Endodermal cell (in vitro differentiated cells): ENCODE measurements around the gene AMH. TPM values are rescaled to one million over a fixed set of nuclear protein-coding genes. Genes with fewer than 3 reads are reported as not detected.

Experiments
- DNase-seq: peaks from one replicate; pipeline ENCODE4 v3.0.0-alpha.2; 2017
- H3K27ac ChIP-seq: 2 replicates; pipeline ENCODE4 v1.5.1; 2013; ENCODE audit warnings: mild to moderate bottlenecking, low read depth, low read length, moderate library complexity
- H3K27me3 ChIP-seq: 2 replicates; pipeline ENCODE4 v1.6.1; 2013; ENCODE audit warnings: mild to moderate bottlenecking, low read length, moderate library complexity; ENCODE audit not compliant: insufficient read depth, control insufficient read depth, poor library complexity, severe bottlenecking
- H3K36me3 ChIP-seq: 2 replicates; pipeline ENCODE4 v1.7.0; 2013; ENCODE audit warnings: mild to moderate bottlenecking, low read length, moderate library complexity; ENCODE audit not compliant: control insufficient read depth, insufficient read depth
- H3K4me1 ChIP-seq: one replicate; pipeline ENCODE4 v1.7.0; 2013; ENCODE audit warnings: low read length; ENCODE audit not compliant: control insufficient read depth, insufficient read depth
- H3K4me3 ChIP-seq: 2 replicates; pipeline ENCODE4 v1.5.1; 2013; ENCODE audit warnings: mild to moderate bottlenecking, low read length, moderate library complexity
- H3K9ac ChIP-seq: 2 replicates; pipeline ENCODE4 v1.6.1; 2013; ENCODE audit warnings: mild to moderate bottlenecking, low read length, moderate library complexity; ENCODE audit not compliant: poor library complexity, severe bottlenecking; ENCODE audit errors: extremely low read depth
- H3K9me3 ChIP-seq: 2 replicates; pipeline ENCODE4 v1.6.1; 2013; ENCODE audit warnings: mild to moderate bottlenecking, low read length, moderate library complexity; ENCODE audit not compliant: control insufficient read depth
- H3K27ac Mint-ChIP-seq: 2 replicates; pipeline ENCODE4 v1.8.0; 2020; ENCODE audit warnings: mixed read lengths
- H3K27me3 Mint-ChIP-seq: 2 replicates; pipeline ENCODE4 v1.8.0; 2021; ENCODE audit warnings: mild to moderate bottlenecking, mixed read lengths; ENCODE audit not compliant: insufficient read depth
- H3K36me3 Mint-ChIP-seq: 2 replicates; pipeline ENCODE4 v1.8.0; 2020; ENCODE audit warnings: low read depth, mixed read lengths
- H3K4me1 Mint-ChIP-seq: 2 replicates; pipeline ENCODE4 v1.8.0; 2020; ENCODE audit warnings: mixed read lengths
- H3K4me3 Mint-ChIP-seq: 2 replicates; pipeline ENCODE4 v1.8.0; 2020; ENCODE audit warnings: mild to moderate bottlenecking, moderate library complexity, mixed read lengths
- H3K9me3 Mint-ChIP-seq: 2 replicates; pipeline ENCODE4 v1.8.0; 2020; ENCODE audit warnings: mild to moderate bottlenecking, mixed read lengths
- CTCF ChIP-seq: fragments of 200-600 bp; sonication (generic); conservative IDR thresholded peaks from 2 replicates; pipeline ENCODE4 v1.5.0; 2021; ENCODE audit warnings: antibody characterized with exemption, mild to moderate bottlenecking
- WGBS, 2 experiments: methylation state at CpG; one replicate each; pipeline versions ENCODE4 v1.1.5 to v1.1.7; 2013; ENCODE audit warnings: missing lambda C conversion rate in 2 of 2, mixed read lengths in 1 of 2; ENCODE audit not compliant: insufficient coverage in 1 of 2, insufficient read length in 1 of 2; 5-methylcytosine and 5-hydroxymethylcytosine counted together
- total RNA-seq, 2 donors: library from RNA; stranded (reverse); fragmentation: NEBNext Ultra II Directional in 1 of 2; extraction: Animal tissue kit (Norgen Biotek cat#: 25700) in 1 of 2; gene quantifications; 2 replicates in 1 of 2; 3 replicates in 1 of 2; pipeline ENCODE4 v1.2.1, GENCODE V29; 2021

Gene AMH
- total RNA-seq, 2 donors from 2014 or later: 20.5 to 35.1 TPM

- 90 to 100% methylated on average over 5 to 12 of the region's 12 CpGs for WGBS, 2 experiments
- H3K27ac ChIP-seq: no peak overlapping the region
- no peak overlapping the region for H3K4me3 Mint-ChIP-seq
Measured at GRCh38 chr19:2230807-2231533, 18.2 kb upstream of the AMH start.

GRCh38 chr19:2231621-2232221 lies 17.4 kb upstream of the AMH start:
- no peaks in the 10 kb centered on the region for H3K27me3 ChIP-seq
- 92 to 95% methylated on average over 13 to 21 of the region's 21 CpGs for WGBS, 2 experiments
- H3K9me3 Mint-ChIP-seq: no peaks in the 10 kb centered on the region
- H3K27me3 Mint-ChIP-seq: no peaks in the 10 kb centered on the region
- no peaks in the 10 kb centered on the region for H3K4me1 ChIP-seq
- H3K36me3 ChIP-seq: peaks cover 33% of the 10 kb centered on the region
- H3K36me3 Mint-ChIP-seq: peaks cover 28% of the 10 kb centered on the region
- DNase-seq: peak; percentile 68
- no peak overlapping the region for H3K4me3 Mint-ChIP-seq
- H3K9me3 ChIP-seq: no peaks in the 10 kb centered on the region
- peak; percentile 54 for TF ChIP-seq CTCF
- peak overlapping the region; percentile 57 for H3K27ac ChIP-seq
- peak overlapping the region; percentile 82 for H3K27ac Mint-ChIP-seq
- H3K4me3 ChIP-seq: no peak overlapping the region
- H3K4me1 Mint-ChIP-seq: peaks cover 5% of the 10 kb centered on the region
- no peak overlapping the region for H3K9ac ChIP-seq

More at GRCh38 chr19:2230807-2231533, 18.2 kb upstream of the AMH start:
- Mint-ChIP-seq H3K9me3 (no peaks in the 10 kb centered on the region), H3K27me3 (no peaks in the 10 kb centered on the region), H3K36me3 (peaks cover 30% of the 10 kb centered on the region), H3K4me1 (peaks cover 5% of the 10 kb centered on the region), H3K27ac (peak overlapping the region; percentile 82)
- Histone ChIP-seq H3K4me1 (no peaks in the 10 kb centered on the region), H3K27me3 (no peaks in the 10 kb centered on the region), H3K4me3 (no peak overlapping the region), H3K36me3 (peaks cover 33% of the 10 kb centered on the region), H3K9ac (no peak overlapping the region), H3K9me3 (no peaks in the 10 kb centered on the region)
- TF ChIP-seq CTCF: no peak
- DNase-seq: no peak

- Mint-ChIP-seq H3K4me3 (no peak overlapping the region), H3K36me3 (peaks cover 31% of the 10 kb centered on the region), H3K4me1 (peaks cover 5% of the 10 kb centered on the region), H3K27me3 (no peaks in the 10 kb centered on the region), H3K27ac (peak overlapping the region; percentile 52), H3K9me3 (no peaks in the 10 kb centered on the region)
- peaks cover 33% of the 10 kb centered on the region for H3K36me3 ChIP-seq
- no peaks in the 10 kb centered on the region for H3K9me3 ChIP-seq
- H3K9ac ChIP-seq: no peak overlapping the region
- DNase-seq: no peak
- no peak for TF ChIP-seq CTCF
- no peak overlapping the region for H3K4me3 ChIP-seq
- H3K27ac ChIP-seq: peak overlapping the region; percentile 24
- H3K27me3 ChIP-seq: no peaks in the 10 kb centered on the region
- no peaks in the 10 kb centered on the region for H3K4me1 ChIP-seq
- WGBS, 2 experiments: 94 to 96% methylated on average over 23 to 28 of the region's 30 CpGs
Measured at GRCh38 chr19:2232286-2233151, 16.6 kb upstream of the AMH start.
